Panc1 (cell line): Measurements from ENCODE around the gene CDK5. TPM values are rescaled to one million over a fixed set of nuclear protein-coding genes. Genes with fewer than 3 reads are reported as not detected.

Experiments
- ATAC-seq: fragments of 200-7000 bp; cut with Tn5 transposase; 2 replicates; pipeline ENCODE4 v1.9.1; 2020; ENCODE audit warnings: mild to moderate bottlenecking, moderate library complexity
- BruUV-seq: library from RNA; stranded (reverse); fragments of 400-500 nt; replicated peaks from 2 replicates; lab custom pipeline; 2021; lab: Mats Ljungman, UMichigan
- CTCF ChIA-PET: fragments of 300-600 bp; sonication (Branson Sonifier 250); formaldehyde crosslinking; loops from one replicate; lab custom pipeline; 2022; ENCODE audit warnings: antibody characterized with exemption; lab: Charles Lee
- POLR2A ChIA-PET: fragments of 300-600 bp; sonication (Branson Sonifier 250); formaldehyde crosslinking; loops from one replicate; lab custom pipeline; 2022; ENCODE audit warnings: antibody characterized with exemption; lab: Charles Lee
- DNase-seq: peaks from one replicate; pipeline ENCODE4 v3.0.0-alpha.2; 2010; ENCODE audit warnings: low read depth, low spot score
- H3K27ac ChIP-seq: 2 replicates; pipeline ENCODE4 v1.5.1; 2011; ENCODE audit warnings: mild to moderate bottlenecking, low read length, inconsistent platforms
- H3K27me3 ChIP-seq: fragments of 200-500 bp; sonication (Bioruptor generic); 2 replicates; pipeline ENCODE4 v1.6.0; 2014; ENCODE audit warnings: low read length, inconsistent platforms; ENCODE audit not compliant: control insufficient read depth, insufficient read depth
- H3K36me3 ChIP-seq: fragments of 200-500 bp; sonication (Bioruptor generic); 2 replicates; pipeline ENCODE4 v1.5.1; 2014; ENCODE audit warnings: inconsistent platforms, mild to moderate bottlenecking, low read length, moderate library complexity; ENCODE audit not compliant: control insufficient read depth, insufficient read depth
- H3K4me1 ChIP-seq: 2 replicates; pipeline ENCODE4 v1.5.1; 2011; ENCODE audit warnings: inconsistent platforms, mild to moderate bottlenecking, low read length, moderate library complexity; ENCODE audit not compliant: control insufficient read depth, insufficient read depth
- H3K4me3 ChIP-seq, 2 experiments: 2 replicates each; pipeline ENCODE4 v1.5.1; 2011 to 2012; ENCODE audit warnings: low read depth in 2 of 2, low read length in 2 of 2, mild to moderate bottlenecking in 2 of 2, inconsistent platforms in 1 of 2, moderate library complexity in 1 of 2
- H3K9me3 ChIP-seq: fragments of 200-500 bp; sonication (Bioruptor generic); 2 replicates; pipeline ENCODE4 v1.5.1; 2014; ENCODE audit warnings: low read depth, mild to moderate bottlenecking, inconsistent platforms, low read length, moderate library complexity; ENCODE audit not compliant: control insufficient read depth, insufficient read depth
- CTCF ChIP-seq: fragments of 450-650 bp; IDR thresholded peaks from 2 replicates; pipeline ENCODE4 v1.5.1; 2017; ENCODE audit warnings: mild to moderate bottlenecking
- POLR2AphosphoS5 ChIP-seq: IDR thresholded peaks from 2 replicates; pipeline ENCODE4 v1.6.1; 2012; ENCODE audit warnings: mild to moderate bottlenecking, low read depth, low read length, moderate library complexity
- REST ChIP-seq, 2 experiments: IDR thresholded peaks; 2 replicates each; pipeline ENCODE4 v1.6.1; 2011 to 2012; ENCODE audit warnings: low read depth in 2 of 2, control low read depth in 1 of 2, low read length in 1 of 2, mild to moderate bottlenecking in 1 of 2, moderate library complexity in 1 of 2; ENCODE audit not compliant: insufficient read depth in 1 of 2
- SIN3A ChIP-seq: IDR thresholded peaks from 2 replicates; pipeline ENCODE4 v1.6.1; 2012; ENCODE audit warnings: low read depth, mild to moderate bottlenecking, low read length, moderate library complexity, borderline replicate concordance; ENCODE audit not compliant: insufficient read depth
- TCF7L2 ChIP-seq: IDR thresholded peaks from 2 replicates; pipeline ENCODE4 v1.6.1; 2011; ENCODE audit warnings: mild to moderate bottlenecking, low read depth, low read length, inconsistent platforms
- in situ Hi-C: cut with HindIII; loops from 2 replicates; pipeline ENCODE4 v1.10.0; 2016; ENCODE audit warnings: low sequenced_read_pairs, low pct_unique_long_range_greater_than_20kb
- intact Hi-C: fragments of 100-400 bp; cut with micrococcal nuclease; formaldehyde crosslinking; loops from one replicate; pipeline ENCODE4 v1.10.0; 2022; ENCODE audit not compliant: unreplicated experiment
- total RNA-seq: library from RNA; stranded (reverse); gene quantifications from one replicate; pipeline ENCODE4 v1.2.1, GENCODE V29; 2021; ENCODE audit not compliant: unreplicated experiment

CDK5 gene
- total RNA-seq, 1 experiment from 2014 or later, result 25.6 TPM

DNA sequence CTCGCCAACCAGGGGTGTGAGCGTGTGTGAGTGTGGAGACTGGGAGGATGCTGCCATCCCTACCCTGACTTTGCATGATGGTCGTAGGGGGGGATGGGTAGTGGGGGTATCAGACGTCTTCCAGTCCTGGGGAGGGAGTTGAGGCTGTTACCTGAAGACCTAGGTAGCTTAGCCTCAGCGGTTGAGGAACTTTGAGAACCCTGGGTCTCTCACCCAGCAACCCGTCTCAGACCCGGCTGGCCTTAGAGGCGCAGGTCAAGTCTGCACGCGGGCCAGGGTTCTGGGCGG, 4.4 kb upstream of the CDK5 start:
- in situ Hi-C loops (no loop called here), intact Hi-C loops (no loop called here)
- peak; percentile 43; the same call in 1 of the 2 replicates for ATAC-seq
- Histone ChIP-seq H3K36me3 (peaks cover 13% of the 10 kb centered on the region), H3K4me1 (peaks cover 36% of the 10 kb centered on the region), H3K27me3 (no peaks in the 10 kb centered on the region), H3K27ac (peak overlapping the region; percentile 94), H3K4me3 (peak overlapping the region; percentile 83 to 94), H3K9me3 (no peaks in the 10 kb centered on the region)
- DNase-seq, result no peak
- no TSS peak for BruUV-seq
- TF ChIP-seq REST (IDR thresholded peaks at IDR 0.05; ENCODE audit: insufficient read depth in 1 of 2, low read depth in 2 of 2, low read length in 1 of 2) (no peak), POLR2AphosphoS5 (peak; percentile 65), SIN3A (0 out of 2 replicates have a peak, but pooled peaks have one; percentile 65), CTCF (no peak)
- ChIA-PET CTCF (interaction anchor here (0.5 kb wide), 1 partner anchor 12 kb away, joined by 3 read pairs; no protein-coding TSS in a partner anchor), POLR2A (interaction anchor here (0.7 kb wide), 1 partner anchor 62 kb away, joined by 8 read pairs; no protein-coding TSS in a partner anchor)

GRCh38 chr7:151061213-151062110, 3.8 kb upstream of the CDK5 start:
- H3K27me3 ChIP-seq, result no peaks in the 10 kb centered on the region

More at GRCh38 chr7:151061213-151062110, 3.8 kb upstream of the CDK5 start:
- Histone ChIP-seq H3K27ac (peak overlapping the region; percentile 94), H3K4me3 (peak overlapping the region; percentile 83 to 94), H3K9me3 (no peaks in the 10 kb centered on the region), H3K4me1 (peaks cover 41% of the 10 kb centered on the region), H3K36me3 (peaks cover 13% of the 10 kb centered on the region)
- DNase-seq, result no peak
- TF ChIP-seq POLR2AphosphoS5, result 0 out of 2 replicates have a peak, but pooled peaks have one; percentile 25
- peak; percentile 16; the same call in 1 of the 2 replicates for TF ChIP-seq SIN3A
- no peak for TF ChIP-seq TCF7L2
- no peak for TF ChIP-seq CTCF
- TF ChIP-seq REST (IDR thresholded peaks at IDR 0.05; ENCODE audit: insufficient read depth in 1 of 2, low read depth in 2 of 2, low read length in 1 of 2), result no peak
- intact Hi-C loops (no loop called here), in situ Hi-C loops (no loop called here)
- BruUV-seq, result no TSS peak
- ATAC-seq, result no peak
- POLR2A ChIA-PET, result interaction anchor here (0.6 to 0.7 kb wide), 3 partner anchors 15 to 24 kb away, joined by 4 to 8 read pairs (median 6); partner anchors contain the start of gene TMUB1
- CTCF ChIA-PET, result interaction anchor here (0.5 to 0.9 kb wide), 4 partner anchors 12 to 158 kb away, joined by 3 to 5 read pairs (median 4); no protein-coding TSS in a partner anchor
